Fibroblast of upper back skin (primary cell): ENCODE data around the gene FYB1.
A peak's percentile ranks its signal among the peaks of the same experiment; 100 is the strongest.

Experiments used
- DNase-seq: peaks from one replicate; pipeline ENCODE4 v3.0.0-alpha.2; 2013

FYB1 gene

DNA sequence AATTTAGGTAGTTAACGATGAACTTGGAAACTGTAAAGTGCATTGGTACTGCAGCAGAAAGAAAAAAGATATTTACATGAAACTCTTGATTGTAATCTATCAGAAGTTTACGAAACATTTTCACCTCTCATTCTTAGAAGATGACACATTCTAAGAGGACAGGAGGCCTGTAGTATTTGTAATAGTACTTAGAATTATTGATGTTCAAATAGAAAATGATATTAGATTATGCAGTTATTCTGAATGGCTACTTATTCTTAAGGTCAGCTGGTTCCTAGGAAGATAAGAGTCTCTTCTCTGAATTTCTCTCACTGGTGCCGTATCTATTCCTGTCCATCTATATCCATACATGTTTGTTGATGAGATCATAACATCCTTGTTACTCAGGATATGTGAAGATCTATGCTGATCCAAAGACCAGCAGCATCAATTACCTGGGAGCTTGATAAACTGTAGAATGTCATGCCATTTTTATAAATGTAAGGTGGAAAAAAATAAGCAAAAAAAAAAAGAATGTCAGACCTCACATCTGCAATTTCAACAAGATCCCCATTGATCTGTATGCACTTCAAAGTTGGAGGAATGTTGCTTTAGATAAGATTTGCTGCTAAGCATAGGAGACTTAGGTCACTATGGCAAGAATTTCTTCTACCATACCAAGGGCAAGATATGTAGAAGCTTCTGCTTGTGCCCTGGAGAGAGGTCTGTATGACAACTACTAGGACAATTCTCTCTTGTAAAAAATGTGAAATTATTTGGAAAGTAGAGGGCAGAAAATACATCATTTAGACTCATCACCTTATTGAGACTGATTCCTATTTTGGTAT, 102.8 kb downstream of the FYB1 start:
- no peak for DNase-seq

DNA sequence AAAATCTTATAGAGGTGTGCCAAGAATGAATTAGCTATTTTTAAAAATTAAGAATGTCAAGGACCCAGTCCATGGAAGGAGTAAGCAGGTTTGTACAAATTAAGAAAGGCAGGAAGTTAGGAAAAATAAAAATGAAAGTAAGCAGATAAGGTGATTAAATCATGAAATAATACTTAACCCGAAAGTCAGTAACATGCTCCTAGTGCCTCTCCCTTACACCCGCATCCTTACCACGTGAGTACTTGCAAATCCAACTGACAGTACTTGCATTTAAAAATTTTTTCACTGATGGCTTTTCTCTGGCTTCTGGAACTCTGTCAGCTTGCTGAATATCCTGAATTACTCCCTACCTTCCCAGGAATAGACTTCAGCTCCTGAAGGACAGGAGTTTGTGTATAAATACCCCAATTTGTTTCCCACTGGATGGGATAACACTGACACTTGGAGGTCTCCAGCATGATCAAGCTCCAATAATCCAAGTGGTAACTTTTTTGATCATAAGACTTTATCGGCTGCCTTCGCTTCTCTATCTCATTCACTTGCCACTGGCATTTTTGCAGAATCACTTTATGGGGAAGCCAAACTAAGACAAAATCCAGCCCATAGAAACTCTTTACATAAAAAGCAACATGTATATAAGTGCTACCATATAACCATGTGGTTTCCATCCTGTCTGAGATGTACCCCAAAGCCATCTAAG, 103.6 kb downstream of the FYB1 start:
- DNase-seq, result no peak

DNA sequence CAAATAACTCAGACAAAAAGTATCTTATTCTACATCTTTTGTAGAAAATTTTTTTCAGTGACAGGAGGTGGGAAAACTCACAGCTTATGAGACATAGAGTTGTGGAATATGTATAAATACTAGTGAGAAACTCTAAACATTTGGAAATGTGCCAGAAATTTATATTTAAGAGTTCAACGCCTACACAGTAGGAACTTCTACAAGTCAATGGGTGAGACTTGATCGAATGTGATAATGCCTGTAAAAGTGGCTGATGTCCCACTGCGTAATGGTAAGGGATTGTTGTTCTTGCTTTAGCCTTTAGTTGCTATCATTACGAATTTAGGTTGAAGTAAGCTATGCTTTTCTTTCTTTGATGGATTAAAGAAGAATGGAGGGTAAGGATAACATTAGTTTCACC, 105.2 kb downstream of the FYB1 start:
- no peak for DNase-seq

DNA sequence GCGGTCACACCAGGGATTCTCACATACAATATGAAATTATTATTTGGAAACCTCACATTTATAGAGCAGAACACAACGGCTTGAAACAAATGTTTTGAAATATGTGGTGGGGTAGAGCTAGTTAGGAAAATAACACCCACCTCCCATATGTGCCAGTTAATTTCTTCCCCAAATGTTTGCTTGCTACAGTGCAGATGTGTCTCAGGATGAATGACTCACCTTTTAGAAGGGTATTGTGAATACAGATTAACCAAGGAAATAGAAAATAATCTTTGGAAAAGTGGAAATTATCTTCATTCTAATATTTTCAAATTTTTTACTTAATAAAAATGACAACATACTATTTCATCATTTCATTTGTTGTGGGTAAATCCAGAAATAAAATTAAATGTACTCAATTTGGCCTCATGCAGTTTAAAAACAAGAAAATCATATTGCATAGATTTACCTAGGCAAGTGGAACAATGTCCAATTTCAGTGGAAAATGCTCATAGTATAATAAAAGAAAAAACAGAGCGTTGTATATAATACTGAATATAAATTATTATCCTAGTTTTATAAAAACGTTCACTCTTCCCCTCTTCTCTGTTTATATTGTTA, 105.9 kb downstream of the FYB1 start:
- no peak for DNase-seq

DNA sequence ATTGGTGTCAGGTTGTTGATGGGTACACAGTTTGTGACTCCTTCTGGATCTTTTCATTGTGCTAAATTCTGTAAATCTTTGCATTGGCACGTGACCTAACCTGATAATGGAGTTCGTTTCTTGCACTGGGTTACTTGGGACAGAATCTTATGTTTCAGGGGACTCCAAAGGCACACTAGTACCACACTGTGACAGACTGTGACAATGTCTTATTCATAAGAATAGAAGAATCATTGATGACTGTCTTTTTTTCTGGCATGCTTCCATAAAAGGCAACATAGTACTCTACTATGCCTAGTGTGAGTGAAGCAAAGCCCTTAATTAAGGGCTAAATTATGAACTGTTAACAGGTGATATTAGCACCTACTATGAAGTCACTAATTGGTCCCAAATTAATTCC, 109.8 kb downstream of the FYB1 start:
- DNase-seq, result no peak

DNA sequence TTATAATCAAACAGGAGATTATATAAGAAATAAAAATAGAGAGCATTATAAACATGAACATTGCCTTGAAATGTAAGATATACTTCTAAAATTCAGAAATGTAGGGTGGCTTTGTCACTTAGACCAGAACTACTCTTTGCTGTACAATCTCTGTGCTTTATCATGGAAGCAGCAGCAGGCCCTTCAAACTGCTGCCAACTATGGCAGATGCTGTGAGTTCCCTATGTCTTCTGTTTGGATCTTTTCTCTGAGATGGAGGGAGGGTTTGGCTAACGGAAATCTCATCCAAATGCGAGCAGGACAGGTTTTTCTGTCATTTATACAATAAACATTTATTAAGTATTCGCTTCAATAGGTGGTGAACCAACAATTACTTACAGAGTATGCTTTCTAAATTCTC, 110.4 kb downstream of the FYB1 start:
- DNase-seq, result no peak

DNA sequence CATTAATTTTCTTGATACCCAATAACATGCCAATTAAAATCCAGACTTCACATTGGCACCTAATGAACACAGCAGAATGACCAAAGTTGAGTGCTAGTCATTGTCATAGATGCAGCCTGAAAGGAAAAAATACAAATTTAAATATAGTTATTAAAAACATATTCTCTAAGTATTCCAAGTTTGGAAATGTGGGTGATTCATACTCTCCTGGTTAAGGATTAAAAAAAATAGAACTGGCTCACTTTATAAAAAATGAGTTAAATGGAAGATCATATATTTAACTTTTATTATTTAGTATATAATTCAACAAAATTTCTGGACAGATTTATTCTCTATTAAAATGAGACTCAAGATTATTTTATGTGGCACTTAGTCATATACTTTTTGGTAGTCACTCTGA, 112.0 kb downstream of the FYB1 start:
- DNase-seq, result no peak

DNA sequence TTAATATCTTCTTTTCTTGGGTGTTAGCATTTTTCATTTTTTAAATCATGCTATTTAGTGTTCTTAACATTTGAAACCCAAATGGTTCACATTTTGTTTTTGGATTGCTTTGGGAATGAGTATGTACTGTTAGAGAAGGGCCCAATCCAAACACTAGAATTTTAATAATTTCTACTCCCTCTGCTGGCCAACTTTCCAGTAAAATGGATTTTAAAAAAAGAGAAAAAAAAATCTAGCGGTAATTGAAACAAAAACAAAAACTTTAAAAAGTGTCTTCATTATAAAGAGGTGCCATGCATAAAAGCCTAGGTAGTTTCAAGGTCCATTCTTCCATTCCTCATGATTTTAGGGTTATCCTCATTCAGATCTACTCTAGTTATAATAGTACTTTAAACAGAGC, 113.0 kb downstream of the FYB1 start:
- DNase-seq, result no peak

DNA sequence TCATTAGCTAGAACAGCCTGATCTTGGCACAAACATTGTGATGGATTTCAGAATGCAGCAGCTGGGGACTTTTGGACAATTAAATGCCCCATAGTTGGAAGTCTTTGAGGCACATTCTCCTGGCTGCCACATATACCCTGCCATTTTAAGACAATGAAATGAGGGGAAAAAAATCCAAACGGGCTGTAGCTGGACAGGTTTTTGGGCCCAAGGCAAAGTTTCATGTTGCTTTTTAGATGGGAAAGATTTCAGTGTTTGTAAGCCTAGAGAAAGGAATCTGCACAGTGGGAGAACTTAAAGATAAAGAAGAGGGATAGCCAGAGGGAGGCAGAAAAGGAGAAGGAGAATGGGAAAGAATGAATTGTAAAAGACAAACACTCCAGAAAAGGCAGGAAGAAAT, 115.1 kb downstream of the FYB1 start:
- DNase-seq, result no peak

DNA sequence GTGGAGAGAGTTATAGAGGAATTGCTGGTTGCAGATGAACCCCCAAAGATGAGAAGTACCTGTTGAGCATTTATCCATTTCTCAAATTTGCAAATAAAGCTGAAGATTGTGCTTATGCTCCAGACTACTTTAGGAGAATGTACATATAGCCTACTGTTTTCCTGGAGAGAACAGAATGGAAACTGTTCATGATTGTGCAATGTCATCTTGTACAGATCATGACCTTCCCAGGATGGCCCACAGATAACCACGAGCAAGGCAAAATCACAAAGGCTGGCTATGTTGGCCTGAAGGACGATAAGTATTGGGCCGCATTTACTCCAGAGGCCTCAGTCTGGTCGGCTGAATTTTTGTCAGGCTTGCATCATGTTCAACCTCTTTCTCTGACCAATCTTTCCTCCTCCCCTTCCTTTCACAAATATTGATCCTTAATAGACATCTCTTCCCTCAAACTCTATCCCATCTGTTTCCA, 116.6 kb downstream of the FYB1 start:
- peak; percentile 35 for DNase-seq

DNA sequence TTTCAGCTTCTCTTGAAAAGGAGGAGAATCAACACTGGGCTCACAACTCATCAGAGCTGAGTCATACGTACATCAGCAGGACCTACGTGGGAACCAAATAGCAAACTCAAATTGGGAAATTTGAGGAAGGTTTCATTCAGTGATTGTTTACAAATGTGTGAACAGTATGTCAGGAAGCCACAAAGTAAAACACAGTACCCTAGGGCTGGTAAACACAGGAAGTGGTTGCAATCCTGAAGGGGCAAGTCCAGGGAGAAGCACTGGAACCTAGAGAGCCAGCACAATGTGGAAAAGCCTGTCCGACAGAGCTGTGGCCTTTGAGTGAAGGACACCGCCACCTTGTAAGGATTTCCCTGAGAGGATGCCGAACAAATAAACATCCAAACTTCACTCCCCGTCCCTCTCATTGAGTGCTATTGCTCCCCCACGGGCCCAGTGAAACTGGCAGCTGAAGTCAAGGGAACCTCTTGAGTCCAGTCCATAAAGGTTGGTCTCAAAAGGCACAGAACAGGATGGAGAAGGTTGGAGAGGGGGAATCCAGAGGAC, 118.4 kb downstream of the FYB1 start:
- DNase-seq, result peak; percentile 87

DNA sequence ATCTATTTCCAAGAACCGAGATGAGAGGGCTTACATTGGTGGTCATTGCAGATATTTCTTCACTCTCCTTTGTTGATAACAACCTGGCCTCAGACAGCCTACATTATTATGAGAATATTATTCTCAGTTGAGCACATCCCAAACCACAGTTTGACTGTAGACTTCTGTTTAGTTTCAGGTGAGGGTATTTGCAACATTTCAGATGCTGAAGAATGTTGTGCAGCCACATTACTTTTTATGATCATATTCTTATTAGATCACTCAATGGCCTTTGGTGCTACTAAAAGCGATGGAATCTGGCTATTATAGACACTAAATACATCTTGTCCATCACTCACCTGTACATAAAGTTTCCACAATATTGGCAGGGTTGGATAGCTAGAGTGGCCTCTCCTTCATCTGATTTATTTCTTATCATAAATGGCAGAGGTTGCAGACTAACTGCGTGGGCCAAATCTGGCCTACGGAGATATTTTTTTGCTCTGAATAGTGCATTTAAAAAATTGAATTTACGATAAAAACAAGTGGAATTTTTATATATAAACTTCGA, 119.0 kb downstream of the FYB1 start:
- DNase-seq, result no peak

DNA sequence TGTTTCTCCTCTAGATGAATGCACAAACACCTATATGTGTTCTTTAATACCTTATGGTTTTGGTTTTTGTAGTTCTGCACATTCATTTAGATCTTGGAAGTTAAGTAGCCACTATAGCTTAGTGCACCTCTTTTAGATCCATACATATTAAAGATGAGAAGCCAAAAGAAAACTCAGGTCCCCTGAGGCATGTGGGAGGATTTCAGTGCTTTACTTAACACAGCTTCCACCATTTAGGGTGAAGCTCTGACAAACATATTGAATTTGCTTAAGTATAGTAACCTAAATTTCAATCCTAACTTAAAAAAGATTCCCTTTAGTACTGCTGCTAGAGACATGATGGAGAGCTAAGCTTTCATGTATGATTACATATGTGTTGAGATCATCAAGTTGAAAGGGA, 119.5 kb downstream of the FYB1 start:
- no peak for DNase-seq

DNA sequence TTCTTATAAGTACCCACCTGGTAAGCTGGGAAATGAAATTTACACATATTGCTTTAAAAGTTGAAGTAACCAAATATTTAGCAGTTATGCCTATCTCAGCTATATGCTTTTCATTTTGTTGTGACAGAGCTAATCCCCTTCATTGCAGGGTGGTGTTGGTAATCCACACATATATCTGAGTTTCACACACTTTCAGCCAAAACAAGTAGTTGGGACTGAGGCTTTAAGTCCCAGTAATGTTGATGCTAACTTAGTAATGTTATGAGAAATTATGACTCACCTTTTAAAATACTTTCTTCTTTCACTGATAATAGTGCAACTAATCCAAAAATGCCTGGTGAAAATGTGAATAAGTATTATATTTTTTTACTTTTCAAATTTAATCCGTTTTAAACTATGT, 126.0 kb downstream of the FYB1 start:
- peak; percentile 38 for DNase-seq

DNA sequence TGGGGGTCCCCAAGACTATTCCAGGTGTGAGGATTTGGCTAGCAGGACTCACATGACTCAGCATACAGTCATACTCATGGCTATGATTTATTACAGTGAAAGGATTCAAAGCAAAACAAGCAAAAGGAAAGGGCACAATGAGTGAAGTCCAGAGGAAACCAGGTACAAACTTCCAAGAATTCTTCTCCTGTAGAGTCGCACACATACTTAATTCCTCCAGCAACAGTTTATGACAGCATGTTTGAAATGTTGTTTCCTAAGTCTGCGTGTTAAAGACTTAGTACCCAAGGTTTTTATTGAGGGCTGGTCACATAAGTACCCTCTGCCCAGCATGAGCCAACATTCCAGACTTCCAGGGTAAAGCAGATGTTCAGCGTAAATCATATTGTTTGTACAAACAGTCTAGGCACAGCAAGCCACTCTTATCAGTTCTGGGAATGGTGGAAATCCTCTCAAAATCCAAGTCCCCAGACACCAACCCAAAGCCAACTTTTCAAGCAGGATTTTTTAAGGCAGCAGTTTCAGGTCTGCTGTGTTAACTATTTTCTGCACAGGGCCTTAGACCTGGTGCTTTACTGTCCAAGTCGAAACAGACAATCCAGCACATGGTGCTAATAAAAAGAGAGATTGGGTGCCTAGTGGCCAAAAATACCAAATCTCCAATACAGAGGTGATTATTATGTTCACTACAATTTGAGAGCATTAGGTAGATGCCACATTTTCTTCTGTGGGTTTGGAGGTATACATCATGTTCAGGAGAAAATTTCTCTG, 126.6 kb downstream of the FYB1 start:
- DNase-seq, result peak; percentile 53

DNA sequence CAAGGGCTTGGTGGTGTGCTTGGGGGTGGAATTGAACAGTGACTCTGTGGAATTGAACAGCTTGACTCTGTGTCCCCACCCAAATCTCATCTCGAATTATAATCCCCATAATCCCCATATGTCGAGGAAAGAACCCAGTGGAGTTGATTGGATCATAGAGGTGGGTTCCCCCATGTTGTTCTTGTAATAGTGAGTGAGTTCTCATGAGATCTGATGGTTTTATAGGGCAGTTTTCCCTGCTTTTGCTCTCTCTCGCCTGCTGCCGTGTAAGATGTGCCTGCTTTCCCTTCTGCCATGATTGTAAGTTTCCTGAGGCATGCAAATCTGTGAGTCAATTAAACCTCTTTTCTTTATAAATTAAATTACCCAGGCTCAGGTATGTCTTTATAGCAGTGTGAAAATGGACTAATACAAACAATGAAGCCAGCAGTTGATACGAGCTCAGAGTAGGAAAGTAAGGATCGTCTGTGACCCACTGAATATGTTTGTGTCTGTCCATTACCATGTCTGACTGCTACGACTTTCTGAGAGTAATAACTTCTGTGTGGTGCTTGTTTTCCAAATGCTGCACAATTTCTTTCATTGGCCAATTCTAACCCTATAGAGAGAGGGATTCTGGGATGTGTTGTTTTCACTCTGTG, 127.3 kb downstream of the FYB1 start:
- DNase-seq, result no peak

DNA sequence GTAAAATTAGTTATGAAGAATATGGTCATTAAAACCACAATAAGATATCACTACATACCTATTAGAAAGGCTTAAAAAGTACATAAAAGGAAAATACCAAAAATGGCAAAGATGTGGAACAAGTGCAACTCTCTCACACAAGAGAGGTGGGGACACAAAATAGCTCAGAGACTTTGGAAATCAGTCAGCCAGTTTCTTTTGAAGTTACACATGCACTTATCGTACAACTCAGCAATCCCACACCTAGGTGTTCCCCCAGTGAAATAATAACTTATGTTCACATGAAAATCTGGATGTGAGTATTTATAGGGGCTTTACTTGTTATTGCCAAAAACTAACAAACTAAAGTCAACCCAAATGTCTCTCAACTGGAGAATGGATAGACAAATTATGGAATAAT, 135.4 kb downstream of the FYB1 start:
- DNase-seq, result no peak

DNA sequence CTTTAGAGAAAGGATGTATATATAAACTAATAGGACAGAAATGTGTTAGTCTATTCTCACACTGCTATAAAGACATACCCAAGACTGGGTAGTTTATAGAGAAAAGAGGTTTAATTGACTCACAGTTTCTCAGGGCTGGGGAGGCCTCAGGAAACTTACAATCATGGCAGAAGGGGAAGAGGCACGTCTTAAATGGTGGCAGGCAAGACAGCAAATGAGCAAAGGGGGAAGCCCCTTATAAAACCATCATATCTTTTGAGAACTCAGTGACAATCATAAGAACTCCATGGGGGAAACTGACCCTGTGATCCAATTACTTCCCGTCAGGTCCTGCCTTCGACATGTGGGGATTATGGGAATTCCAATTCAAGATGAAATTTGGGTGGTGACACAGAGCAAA, 136.4 kb downstream of the FYB1 start:
- DNase-seq, result no peak

DNA sequence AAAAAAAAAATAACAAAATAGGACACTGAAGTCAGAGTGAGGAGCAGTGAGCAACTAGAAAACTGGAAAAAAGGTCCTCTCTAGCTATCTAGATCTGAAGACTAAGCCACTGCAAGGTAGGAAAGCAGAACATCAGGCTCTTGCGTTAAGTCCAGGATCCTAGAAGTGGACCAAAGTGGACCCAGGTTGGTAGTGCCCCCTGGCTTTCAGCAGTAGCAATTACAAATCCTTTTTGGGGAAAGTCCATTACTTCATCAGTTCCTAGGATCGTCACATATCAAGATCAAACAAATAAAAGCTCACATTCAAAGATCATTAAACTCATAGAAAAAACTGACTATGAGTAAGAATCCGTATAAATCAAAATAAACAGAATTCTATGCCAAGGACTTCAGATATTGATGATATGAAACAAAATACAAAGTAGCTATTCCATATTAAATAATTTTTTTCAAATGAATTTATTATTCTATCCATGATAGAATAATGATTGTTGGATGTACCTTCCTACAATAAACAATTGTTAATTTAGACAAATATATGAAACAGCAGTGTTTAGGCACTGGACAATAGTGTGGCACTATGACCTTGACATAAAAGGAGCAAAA, 138.7 kb downstream of the FYB1 start:
- peak; percentile 55 for DNase-seq

DNA sequence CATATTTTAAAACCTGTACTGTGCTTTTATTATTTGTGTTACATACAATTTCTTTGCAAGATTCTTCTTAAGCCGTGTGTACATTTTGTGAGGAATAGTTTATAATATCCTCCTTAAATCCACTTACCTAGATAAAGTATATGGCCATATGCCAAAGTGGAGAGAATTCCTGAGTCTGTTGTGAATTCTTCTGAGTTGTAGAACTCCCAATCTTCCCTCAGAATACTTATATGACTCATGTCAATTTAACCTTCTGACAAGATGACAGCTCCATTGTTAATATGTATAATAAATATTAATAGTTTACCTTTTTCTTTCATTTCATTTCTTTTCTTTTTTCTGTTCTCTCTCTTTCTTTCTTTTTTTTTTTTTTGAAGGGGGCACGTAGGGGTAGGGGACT, 139.2 kb downstream of the FYB1 start:
- DNase-seq, result peak; percentile 34

DNA sequence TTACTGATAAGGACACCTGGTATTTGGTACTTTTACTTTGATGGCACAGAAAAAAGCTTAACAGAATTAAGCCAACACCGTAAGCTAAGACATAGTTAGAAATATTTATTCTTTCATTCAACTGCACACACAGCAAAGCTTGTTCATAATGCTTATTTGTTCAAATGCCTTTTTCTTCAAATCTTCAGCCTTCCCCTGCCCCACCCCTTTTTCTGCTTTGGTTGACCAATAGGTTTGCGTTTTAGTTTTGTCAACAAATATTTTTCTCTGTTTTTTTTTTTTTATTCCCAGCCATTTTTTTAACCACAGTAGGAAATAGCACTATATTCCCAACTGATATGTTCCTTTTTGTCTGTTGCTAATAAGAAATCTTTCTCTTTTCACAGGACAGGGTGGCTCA, 140.2 kb downstream of the FYB1 start:
- no peak for DNase-seq
